WTC11 (cell line): Measurements from ENCODE around the gene RNF44. TPM values are rescaled to one million over a fixed set of nuclear protein-coding genes. Genes with fewer than 3 reads are reported as not detected.

Experiments
- ATAC-seq: fragments of 200-7000 bp; cut with Tn5 transposase; 2 replicates; pipeline ENCODE4 v1.10.0; 2021; ENCODE audit warnings: mild to moderate bottlenecking, moderate library complexity
- CTCF ChIA-PET: fragments of 300-600 bp; sonication (Branson Sonifier 250); formaldehyde crosslinking; loops from one replicate; lab custom pipeline; 2021; ENCODE audit warnings: antibody characterized with exemption; lab: Charles Lee
- POLR2A ChIA-PET: fragments of 350-600 bp; sonication (Branson Sonifier 250); formaldehyde crosslinking; loops from one replicate; lab custom pipeline; 2021; ENCODE audit warnings: antibody characterized with exemption; lab: Charles Lee
- DNase-seq: peaks from one replicate; pipeline ENCODE4 v3.0.0; 2021; ENCODE audit warnings: low spot score
- H3K27ac Mint-ChIP-seq: 2 replicates; pipeline ENCODE4 v1.8.0; 2021; ENCODE audit warnings: mixed read lengths
- H3K27me3 Mint-ChIP-seq: 2 replicates; pipeline ENCODE4 v1.8.0; 2021; ENCODE audit warnings: low read depth, mild to moderate bottlenecking, moderate library complexity, mixed read lengths
- H3K36me3 Mint-ChIP-seq: 2 replicates; pipeline ENCODE4 v1.8.0; 2021; ENCODE audit warnings: mixed read lengths
- H3K4me1 Mint-ChIP-seq: 2 replicates; pipeline ENCODE4 v1.8.0; 2022; ENCODE audit warnings: mixed read lengths
- H3K4me3 Mint-ChIP-seq: 2 replicates; pipeline ENCODE4 v1.8.0; 2021; ENCODE audit warnings: mild to moderate bottlenecking, moderate library complexity, mixed read lengths
- H3K9me3 Mint-ChIP-seq: 2 replicates; pipeline ENCODE4 v1.8.0; 2021; ENCODE audit warnings: mixed read lengths
- ATF3 ChIP-seq: sonication (generic); formaldehyde crosslinking; conservative IDR thresholded peaks from 2 replicates; pipeline ENCODE4 v1.8.1; 2022; ENCODE audit warnings: mild to moderate bottlenecking, missing genetic modification reagents
- CREB1 ChIP-seq: sonication (generic); formaldehyde crosslinking; IDR thresholded peaks from 2 replicates; pipeline ENCODE4 v1.8.0; 2023; ENCODE audit warnings: mild to moderate bottlenecking, missing genetic modification reagents
- CREM ChIP-seq: sonication (generic); formaldehyde crosslinking; IDR thresholded peaks from 2 replicates; pipeline ENCODE4 v1.8.1; 2022; ENCODE audit warnings: mild to moderate bottlenecking, missing genetic modification reagents, moderate library complexity
- EMX1 ChIP-seq: fragments of 250-450 bp; sonication (Bioruptor Pico); IDR thresholded peaks from 2 replicates; pipeline ENCODE4 v1.8.0; 2021; ENCODE audit warnings: mild to moderate bottlenecking
- ESRRA ChIP-seq: sonication (generic); formaldehyde crosslinking; IDR thresholded peaks from 2 replicates; pipeline ENCODE4 v1.8.1; 2022; ENCODE audit warnings: mild to moderate bottlenecking, missing genetic modification reagents, borderline replicate concordance
- FOXJ3 ChIP-seq: sonication (generic); formaldehyde crosslinking; IDR thresholded peaks from 2 replicates; pipeline ENCODE4 v1.9.0; 2021; ENCODE audit warnings: missing genetic modification reagents, mild to moderate bottlenecking, borderline replicate concordance
- HMGXB4 ChIP-seq: sonication (generic); formaldehyde crosslinking; IDR thresholded peaks from 2 replicates; pipeline ENCODE4 v1.8.1; 2023; ENCODE audit warnings: mild to moderate bottlenecking, moderate library complexity, missing genetic modification reagents
- JAZF1 ChIP-seq: fragments of 250-450 bp; sonication (Bioruptor Pico); IDR thresholded peaks from 2 replicates; pipeline ENCODE4 v1.9.0; 2021; ENCODE audit warnings: moderate library complexity, mild to moderate bottlenecking, inconsistent platforms
- MYBL2 ChIP-seq: sonication (generic); formaldehyde crosslinking; IDR thresholded peaks from 2 replicates; pipeline ENCODE4 v1.8.1; 2023; ENCODE audit warnings: mild to moderate bottlenecking, moderate library complexity, missing genetic modification reagents
- PRRX2 ChIP-seq: fragments of 250-450 bp; sonication (Bioruptor Pico); IDR thresholded peaks from 2 replicates; pipeline ENCODE4 v1.8.0; 2021; ENCODE audit warnings: mild to moderate bottlenecking
- SMAD4 ChIP-seq: sonication (generic); formaldehyde crosslinking; IDR thresholded peaks from 2 replicates; pipeline ENCODE4 v1.8.0; 2022; ENCODE audit warnings: mild to moderate bottlenecking, missing genetic modification reagents
- SOX15 ChIP-seq: fragments of 250-450 bp; sonication (Bioruptor Pico); IDR thresholded peaks from 2 replicates; pipeline ENCODE4 v1.9.0; 2021; ENCODE audit warnings: mild to moderate bottlenecking
- TEAD1 ChIP-seq: sonication (generic); formaldehyde crosslinking; IDR thresholded peaks from 2 replicates; pipeline ENCODE4 v1.8.0; 2022; ENCODE audit warnings: mild to moderate bottlenecking, missing genetic modification reagents
- ZBTB21 ChIP-seq: sonication (generic); formaldehyde crosslinking; IDR thresholded peaks from 2 replicates; pipeline ENCODE4 v1.8.1; 2023; ENCODE audit warnings: mild to moderate bottlenecking, missing genetic modification reagents, borderline replicate concordance
- ZNF263 ChIP-seq: sonication (generic); formaldehyde crosslinking; IDR thresholded peaks from 2 replicates; pipeline ENCODE4 v1.8.1; 2022; ENCODE audit warnings: low read depth, mild to moderate bottlenecking, moderate library complexity, missing genetic modification reagents
- ZNF425 ChIP-seq: fragments of 250-450 bp; sonication (Bioruptor Pico); conservative IDR thresholded peaks from 2 replicates; pipeline ENCODE4 v1.9.0; 2021; ENCODE audit warnings: mild to moderate bottlenecking
- total RNA-seq: library from RNA; stranded (reverse); gene quantifications from 3 replicates; pipeline ENCODE4 v1.2.3, GENCODE V29; 2021
- TF ChIP-seq, protein P1 (sequence below): sonication (generic); formaldehyde crosslinking; IDR thresholded peaks from 2 replicates; pipeline ENCODE4 v1.8.1; 2023; ENCODE audit warnings: mild to moderate bottlenecking, missing genetic modification reagents
- TF ChIP-seq, protein P2 (sequence below): sonication (generic); formaldehyde crosslinking; IDR thresholded peaks from 2 replicates; pipeline ENCODE4 v1.8.1; 2023; ENCODE audit warnings: mild to moderate bottlenecking, missing genetic modification reagents, moderate library complexity
- TF ChIP-seq, protein P3 (sequence below): sonication (generic); formaldehyde crosslinking; IDR thresholded peaks from 2 replicates; pipeline ENCODE4 v1.8.1; 2023; ENCODE audit warnings: mild to moderate bottlenecking, missing genetic modification reagents, moderate library complexity

RNF44 gene
- total RNA-seq, 1 experiment from 2014 or later: 233 TPM

DNA sequence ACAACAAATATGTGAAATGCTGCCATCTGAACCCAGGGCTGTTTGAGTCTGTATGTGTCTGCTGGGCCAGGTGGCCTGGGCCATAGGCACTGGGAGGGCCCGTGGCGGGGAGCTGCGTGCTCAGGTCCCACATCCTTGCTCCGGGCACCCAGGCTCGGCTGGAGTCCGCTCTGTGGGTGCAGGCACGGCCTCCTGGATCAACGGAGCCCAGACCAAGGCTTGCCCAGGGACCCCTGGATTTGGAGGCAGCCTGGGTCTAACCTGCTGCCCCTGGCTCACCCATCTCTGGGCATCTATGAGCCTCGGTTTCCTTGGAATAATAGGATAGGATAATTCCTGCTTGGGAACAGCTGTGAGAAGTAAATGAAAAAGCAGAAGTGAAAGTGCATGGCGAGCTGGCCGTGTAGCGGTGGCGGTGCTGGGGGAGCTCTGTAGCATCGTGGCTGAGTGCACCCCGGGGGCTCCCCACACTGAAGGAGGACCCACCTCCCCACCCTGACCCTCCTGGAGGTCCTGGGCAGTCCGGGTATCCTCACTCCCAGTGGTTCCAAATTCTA, 13.2 kb upstream of the RNF44 start:
- TF ChIP-seq, protein P1, sequence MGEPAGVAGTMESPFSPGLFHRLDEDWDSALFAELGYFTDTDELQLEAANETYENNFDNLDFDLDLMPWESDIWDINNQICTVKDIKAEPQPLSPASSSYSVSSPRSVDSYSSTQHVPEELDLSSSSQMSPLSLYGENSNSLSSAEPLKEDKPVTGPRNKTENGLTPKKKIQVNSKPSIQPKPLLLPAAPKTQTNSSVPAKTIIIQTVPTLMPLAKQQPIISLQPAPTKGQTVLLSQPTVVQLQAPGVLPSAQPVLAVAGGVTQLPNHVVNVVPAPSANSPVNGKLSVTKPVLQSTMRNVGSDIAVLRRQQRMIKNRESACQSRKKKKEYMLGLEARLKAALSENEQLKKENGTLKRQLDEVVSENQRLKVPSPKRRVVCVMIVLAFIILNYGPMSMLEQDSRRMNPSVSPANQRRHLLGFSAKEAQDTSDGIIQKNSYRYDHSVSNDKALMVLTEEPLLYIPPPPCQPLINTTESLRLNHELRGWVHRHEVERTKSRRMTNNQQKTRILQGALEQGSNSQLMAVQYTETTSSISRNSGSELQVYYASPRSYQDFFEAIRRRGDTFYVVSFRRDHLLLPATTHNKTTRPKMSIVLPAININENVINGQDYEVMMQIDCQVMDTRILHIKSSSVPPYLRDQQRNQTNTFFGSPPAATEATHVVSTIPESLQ: no peak
- TF ChIP-seq FOXJ3 (CRISPR knock-in tag): no peak
- TF ChIP-seq, all 79 proteins: peak for 0
- POLR2A ChIA-PET: interaction anchor here (0.5 kb wide), 1 partner anchor 630 kb away, joined by 3 read pairs; no protein-coding TSS in a partner anchor
- Mint-ChIP-seq H3K27ac (no peak overlapping the region), H3K27me3 (no peaks in the 10 kb centered on the region; the same call in none of the 2 replicates), H3K4me1 (peaks cover 17% of the 10 kb centered on the region), H3K9me3 (no peaks in the 10 kb centered on the region), H3K36me3 (no peaks in the 10 kb centered on the region), H3K4me3 (no peak overlapping the region)
- DNase-seq (no peak), ATAC-seq (no peak)
- CTCF ChIA-PET: no interaction called here

DNA sequence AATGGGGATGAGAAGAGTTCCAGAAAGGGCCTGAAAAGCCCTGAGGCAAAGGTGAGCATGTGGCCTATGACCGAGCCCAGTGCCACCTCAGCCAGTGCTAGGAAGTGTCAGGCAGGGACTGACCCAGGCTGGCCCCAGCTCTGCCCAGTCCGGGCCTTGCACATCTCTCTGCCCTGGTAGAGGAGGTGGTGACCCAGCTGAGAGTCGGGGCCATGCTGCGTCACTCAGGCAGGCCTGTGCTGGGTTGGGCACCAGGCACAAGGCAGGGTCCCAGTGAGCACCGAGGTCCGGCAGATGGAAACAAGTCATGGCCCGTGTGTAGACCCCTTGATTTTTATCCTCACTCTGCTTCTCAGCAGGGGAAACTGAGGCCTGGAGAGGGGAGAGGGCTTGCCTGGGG, 12.7 kb upstream of the RNF44 start:
- Mint-ChIP-seq H3K4me1 (peaks cover 21% of the 10 kb centered on the region), H3K27me3 (no peaks in the 10 kb centered on the region; the same call in none of the 2 replicates), H3K36me3 (no peaks in the 10 kb centered on the region), H3K27ac (no peak overlapping the region), H3K4me3 (no peak overlapping the region), H3K9me3 (no peaks in the 10 kb centered on the region)
- no peak for ATAC-seq
- CTCF ChIA-PET: interaction anchor here (1.7 kb wide), 1 partner anchor 108 kb away, joined by 6 read pairs; no protein-coding TSS in a partner anchor
- TF ChIP-seq PRRX2 (no peak), ATF3 (CRISPR knock-in tag) (no peak), ZNF263 (CRISPR knock-in tag) (no peak), TEAD1 (CRISPR knock-in tag) (no peak), ESRRA (CRISPR knock-in tag) (no peak), JAZF1 (CRISPR knock-in tag) (no peak), EMX1 (CRISPR knock-in tag) (no peak), HMGXB4 (CRISPR knock-in tag) (no peak), ZNF425 (CRISPR knock-in tag) (no peak), ZBTB21 (no peak), MYBL2 (CRISPR knock-in tag) (no peak), CREB1 (CRISPR knock-in tag) (no peak), CREM (CRISPR knock-in tag) (no peak), SOX15 (no peak)
- no peak for DNase-seq
- POLR2A ChIA-PET: interaction anchor here (0.5 kb wide), 1 partner anchor 630 kb away, joined by 3 read pairs; no protein-coding TSS in a partner anchor

DNA sequence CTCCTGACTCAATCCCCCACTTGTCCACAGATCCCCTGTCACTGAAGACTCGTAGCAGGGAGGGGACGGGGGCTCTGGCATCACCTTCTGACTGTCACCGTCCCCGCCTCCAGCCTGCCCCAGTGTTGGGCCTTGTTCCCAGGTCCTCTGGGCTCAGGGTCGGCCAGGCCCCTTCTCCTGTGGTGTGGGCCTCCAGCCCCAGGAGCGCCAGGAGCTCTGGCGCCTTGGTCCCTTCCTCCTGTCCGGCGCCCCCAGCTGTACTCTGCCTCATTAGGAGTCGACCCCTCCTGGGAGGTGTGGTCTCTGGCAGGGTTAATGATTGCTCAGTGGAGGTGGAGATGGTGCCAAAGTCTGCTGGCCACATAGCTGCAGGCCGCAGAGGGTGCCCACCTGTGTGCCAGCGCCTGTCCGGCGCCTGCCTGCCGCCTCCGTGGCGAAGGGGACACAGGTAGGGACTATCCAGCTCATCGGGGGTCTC, 11.8 kb upstream of the RNF44 start, which contains the start of gene CDHR2:
Gene CDHR2, plus strand, starts transcription at position 376 of the 478 bp plus-strand sequence. CDS start 16,011 bp downstream, outside the sequence.
- Mint-ChIP-seq H3K27ac (no peak within 1 kb of the TSS), H3K4me1 (peaks cover 27% of the 10 kb centered on the region), H3K36me3 (no peaks in the 10 kb centered on the region), H3K9me3 (no peaks in the 10 kb centered on the region), H3K27me3 (no peaks in the 10 kb centered on the region; the same call in none of the 2 replicates), H3K4me3 (no peak within 1 kb of the TSS)
- CTCF ChIA-PET: interaction anchor here (0.8 to 1.7 kb wide), 2 partner anchors 13 to 109 kb away, joined by 3 to 6 read pairs; no protein-coding TSS in a partner anchor
- ATAC-seq (peak; percentile 11; the same call in 1 of the 2 replicates), DNase-seq (no peak)
- POLR2A ChIA-PET: interaction anchor here (0.5 to 0.9 kb wide), 2 partner anchors 13 to 1040 kb away, joined by 3 read pairs; no protein-coding TSS in a partner anchor
- TF ChIP-seq, protein P2, sequence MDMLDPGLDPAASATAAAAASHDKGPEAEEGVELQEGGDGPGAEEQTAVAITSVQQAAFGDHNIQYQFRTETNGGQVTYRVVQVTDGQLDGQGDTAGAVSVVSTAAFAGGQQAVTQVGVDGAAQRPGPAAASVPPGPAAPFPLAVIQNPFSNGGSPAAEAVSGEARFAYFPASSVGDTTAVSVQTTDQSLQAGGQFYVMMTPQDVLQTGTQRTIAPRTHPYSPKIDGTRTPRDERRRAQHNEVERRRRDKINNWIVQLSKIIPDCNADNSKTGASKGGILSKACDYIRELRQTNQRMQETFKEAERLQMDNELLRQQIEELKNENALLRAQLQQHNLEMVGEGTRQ: no peak
- TF ChIP-seq, protein P3, sequence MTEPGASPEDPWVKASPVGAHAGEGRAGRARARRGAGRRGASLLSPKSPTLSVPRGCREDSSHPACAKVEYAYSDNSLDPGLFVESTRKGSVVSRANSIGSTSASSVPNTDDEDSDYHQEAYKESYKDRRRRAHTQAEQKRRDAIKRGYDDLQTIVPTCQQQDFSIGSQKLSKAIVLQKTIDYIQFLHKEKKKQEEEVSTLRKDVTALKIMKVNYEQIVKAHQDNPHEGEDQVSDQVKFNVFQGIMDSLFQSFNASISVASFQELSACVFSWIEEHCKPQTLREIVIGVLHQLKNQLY: no peak
- no peak for TF ChIP-seq SMAD4 (CRISPR knock-in tag)
- no peak for TF ChIP-seq CREM (CRISPR knock-in tag)
